ENCODE results near the gene MED16. TPM values are rescaled to one million over a fixed set of nuclear protein-coding genes. Genes with fewer than 3 reads are reported as not detected.

Gene MED16
- total and polyA plus RNA-seq, 10 of the 15 experiments (the other 5 are each of a cell fraction or from before 2014, with no cell fraction given): 0.56 to 51.1 (median 13.6) TPM

DNA sequence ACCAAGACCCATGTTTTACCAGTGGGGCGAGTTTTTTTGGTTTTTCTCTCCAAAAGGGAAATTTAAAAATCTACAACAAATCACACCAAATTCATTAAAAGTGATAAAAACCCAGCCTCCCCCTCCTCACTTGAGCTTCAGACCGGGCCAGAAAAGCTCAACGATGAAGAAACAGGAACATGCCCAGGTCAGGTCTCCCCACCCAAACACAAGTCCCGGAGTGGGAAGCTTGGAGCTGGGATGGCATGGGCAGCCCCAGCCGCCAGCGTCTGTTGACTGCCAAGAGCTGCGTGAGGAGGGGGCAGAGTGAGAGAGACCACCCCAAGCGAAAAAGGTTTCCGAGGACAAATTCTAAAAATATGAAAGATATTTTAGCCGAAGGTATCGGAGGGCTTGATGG is 4.0 kb upstream of the MED16 start:
- RAD21 ChIA-PET (ENCODE audit: unreplicated experiment): no interaction called here
- TF ChIP-seq STAT1 (conservative IDR thresholded peaks at IDR 0.05): no peak
- no peak for TF ChIP-seq FOXK2 (IDR thresholded peaks at IDR 0.05)
- no peak for TF ChIP-seq RB1 (IDR thresholded peaks at IDR 0.05; ENCODE audit: borderline replicate concordance)
- TF ChIP-seq SIN3A (IDR thresholded peaks at IDR 0.05; ENCODE audit: low read depth, low read length): no peak
- no peak for TF ChIP-seq JUNB (IDR thresholded peaks at IDR 0.05)
- no peak for TF ChIP-seq SMARCA5 (IDR thresholded peaks at IDR 0.05)
- FAIRE-seq (no peak), ATAC-seq (no peak), DNase-seq (ENCODE audit: low read depth, low spot score) (no peak)
- H3K79me2 ChIP-seq (ENCODE audit: control insufficient read depth, insufficient read depth, low read length): peaks cover 6% of the 10 kb centered on the region
- CTCF ChIA-PET: interaction anchor here (0.6 kb wide), 1 partner anchor 28 kb away, joined by 3 read pairs; no protein-coding TSS in a partner anchor
- in situ Hi-C loops (cut with MboI) (no loop called here), intact Hi-C loops (cut with micrococcal nuclease; ENCODE audit: unreplicated experiment) (no loop called here)
- SMC1A ChIA-PET (ENCODE audit: uncharacterized antibody, unreplicated experiment): interaction anchor here (3.0 kb wide), 1 partner anchor 10 kb away, joined by 9 read pairs; no protein-coding TSS in a partner anchor
- H3K4me1 ChIP-seq (ENCODE audit: control insufficient read depth, insufficient read depth, low read length): no peaks in the 10 kb centered on the region
- 91% methylated on average over 10 of the region's 11 CpGs for WGBS (ENCODE audit: insufficient coverage, insufficient replicate concordance, low lambda C conversion rate, missing lambda C conversion rate)
- no peaks in the 10 kb centered on the region for H3K27me3 ChIP-seq (replicated peaks in 1 of 2; ENCODE audit: control insufficient read depth in 2 of 2, insufficient read depth in 2 of 2, low read length in 1 of 2)
- H3K4me2 ChIP-seq (ENCODE audit: control insufficient read depth, insufficient read depth): no peak overlapping the region
- no peaks in the 10 kb centered on the region for H3K9me3 ChIP-seq (replicated peaks; ENCODE audit: control insufficient read depth, insufficient read depth, low read length)
- H3K9ac ChIP-seq (ENCODE audit: control insufficient read depth, insufficient read depth, low read length): no peak overlapping the region
- no TSS peak for BruUV-seq (replicated peaks)
- H4K20me1 ChIP-seq (ENCODE audit: control insufficient read depth, insufficient read depth): no peaks in the 10 kb centered on the region
- H2AFZ ChIP-seq (ENCODE audit: control insufficient read depth, low read depth, low read length): no peak overlapping the region
- H3K27ac ChIP-seq (ENCODE audit: control insufficient read depth, insufficient read depth): no peak overlapping the region
- POLR2A ChIA-PET: no interaction called here
- peaks cover 0 to 6% of the 10 kb centered on the region in 2 experiments; a peak in 2 of 4 replicates for H3K36me3 ChIP-seq (ENCODE audit: control insufficient read depth in 2 of 2, insufficient read depth in 2 of 2, low read length in 1 of 2)
- H3K4me3 ChIP-seq: no peak overlapping the region

DNA sequence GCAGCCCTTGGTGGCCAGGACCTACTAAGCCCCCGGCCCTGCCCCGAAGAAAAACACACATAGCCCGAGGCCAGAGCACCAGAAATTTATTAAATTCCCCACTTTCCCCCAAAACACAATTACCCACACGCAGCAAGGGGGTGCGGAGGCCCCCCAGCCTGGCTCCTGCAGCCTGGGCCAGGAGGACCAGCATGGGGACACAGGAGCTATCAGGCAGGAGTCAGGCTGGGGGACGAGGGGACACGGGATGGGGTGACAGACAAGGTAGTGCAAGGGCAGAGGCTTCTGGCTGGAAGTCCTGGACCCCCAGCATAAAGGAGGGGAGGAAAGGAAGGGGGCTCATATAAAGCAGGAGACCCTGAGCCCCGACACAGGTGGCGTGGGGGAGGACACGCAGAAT is 3.4 kb upstream of the MED16 start:
- no peak overlapping the region for H3K27ac ChIP-seq (ENCODE audit: control insufficient read depth, insufficient read depth)
- WGBS (ENCODE audit: insufficient coverage, insufficient replicate concordance, low lambda C conversion rate, missing lambda C conversion rate): 97% methylated on average over 10 of the region's 10 CpGs
- peaks cover 0 to 6% of the 10 kb centered on the region in 2 experiments; a peak in 2 of 4 replicates for H3K36me3 ChIP-seq (ENCODE audit: control insufficient read depth in 2 of 2, insufficient read depth in 2 of 2, low read length in 1 of 2)
- CTCF ChIA-PET: interaction anchor here (0.6 to 1.3 kb wide), 2 partner anchors 10 to 29 kb away, joined by 3 to 4 read pairs; no protein-coding TSS in a partner anchor
- POLR2A ChIA-PET: interaction anchor here (0.5 kb wide), 1 partner anchor 92 kb away, joined by 3 read pairs; no protein-coding TSS in a partner anchor
- TF ChIP-seq GATAD2B (conservative IDR thresholded peaks at IDR 0.05; ENCODE audit: low read depth): no peak
- TF ChIP-seq NBN (IDR thresholded peaks at IDR 0.05): no peak
- TF ChIP-seq, protein P1, sequence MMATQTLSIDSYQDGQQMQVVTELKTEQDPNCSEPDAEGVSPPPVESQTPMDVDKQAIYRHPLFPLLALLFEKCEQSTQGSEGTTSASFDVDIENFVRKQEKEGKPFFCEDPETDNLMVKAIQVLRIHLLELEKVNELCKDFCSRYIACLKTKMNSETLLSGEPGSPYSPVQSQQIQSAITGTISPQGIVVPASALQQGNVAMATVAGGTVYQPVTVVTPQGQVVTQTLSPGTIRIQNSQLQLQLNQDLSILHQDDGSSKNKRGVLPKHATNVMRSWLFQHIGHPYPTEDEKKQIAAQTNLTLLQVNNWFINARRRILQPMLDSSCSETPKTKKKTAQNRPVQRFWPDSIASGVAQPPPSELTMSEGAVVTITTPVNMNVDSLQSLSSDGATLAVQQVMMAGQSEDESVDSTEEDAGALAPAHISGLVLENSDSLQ (IDR thresholded peaks at IDR 0.05): no peak
- no peak for TF ChIP-seq YBX1 (IDR thresholded peaks at IDR 0.05)
- TF ChIP-seq, protein P2, sequence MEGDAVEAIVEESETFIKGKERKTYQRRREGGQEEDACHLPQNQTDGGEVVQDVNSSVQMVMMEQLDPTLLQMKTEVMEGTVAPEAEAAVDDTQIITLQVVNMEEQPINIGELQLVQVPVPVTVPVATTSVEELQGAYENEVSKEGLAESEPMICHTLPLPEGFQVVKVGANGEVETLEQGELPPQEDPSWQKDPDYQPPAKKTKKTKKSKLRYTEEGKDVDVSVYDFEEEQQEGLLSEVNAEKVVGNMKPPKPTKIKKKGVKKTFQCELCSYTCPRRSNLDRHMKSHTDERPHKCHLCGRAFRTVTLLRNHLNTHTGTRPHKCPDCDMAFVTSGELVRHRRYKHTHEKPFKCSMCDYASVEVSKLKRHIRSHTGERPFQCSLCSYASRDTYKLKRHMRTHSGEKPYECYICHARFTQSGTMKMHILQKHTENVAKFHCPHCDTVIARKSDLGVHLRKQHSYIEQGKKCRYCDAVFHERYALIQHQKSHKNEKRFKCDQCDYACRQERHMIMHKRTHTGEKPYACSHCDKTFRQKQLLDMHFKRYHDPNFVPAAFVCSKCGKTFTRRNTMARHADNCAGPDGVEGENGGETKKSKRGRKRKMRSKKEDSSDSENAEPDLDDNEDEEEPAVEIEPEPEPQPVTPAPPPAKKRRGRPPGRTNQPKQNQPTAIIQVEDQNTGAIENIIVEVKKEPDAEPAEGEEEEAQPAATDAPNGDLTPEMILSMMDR (IDR thresholded peaks at IDR 0.05 in 2 of 3, conservative IDR thresholded peaks at IDR 0.05 in 1 of 3; ENCODE audit: control insufficient read depth in 2 of 3, extremely low read depth in 1 of 3, insufficient read depth in 1 of 3, low read depth in 3 of 3, low read length in 3 of 3): no peak
- TF ChIP-seq CREB1 (IDR thresholded peaks at IDR 0.05; ENCODE audit: low read depth): no peak
- no peak overlapping the region for H2AFZ ChIP-seq (ENCODE audit: control insufficient read depth, low read depth, low read length)
- peaks cover 7% of the 10 kb centered on the region for H3K79me2 ChIP-seq (ENCODE audit: control insufficient read depth, insufficient read depth, low read length)
- SMC1A ChIA-PET (ENCODE audit: uncharacterized antibody, unreplicated experiment): interaction anchor here (0.5 to 3.0 kb wide), 2 partner anchors 9 to 11 kb away, joined by 4 to 9 read pairs; no protein-coding TSS in a partner anchor
- BruUV-seq (replicated peaks): no TSS peak
- no peak overlapping the region for H3K9ac ChIP-seq (ENCODE audit: control insufficient read depth, insufficient read depth, low read length)
- no peaks in the 10 kb centered on the region for H3K4me1 ChIP-seq (ENCODE audit: control insufficient read depth, insufficient read depth, low read length)
- DNase-seq (ENCODE audit: low read depth, low spot score) (no peak), ATAC-seq (no peak), FAIRE-seq (no peak)
- H3K9me3 ChIP-seq (replicated peaks; ENCODE audit: control insufficient read depth, insufficient read depth, low read length): no peaks in the 10 kb centered on the region
- RAD21 ChIA-PET (ENCODE audit: unreplicated experiment): no interaction called here
- no peaks in the 10 kb centered on the region for H3K27me3 ChIP-seq (replicated peaks in 1 of 2; ENCODE audit: control insufficient read depth in 2 of 2, insufficient read depth in 2 of 2, low read length in 1 of 2)
- no peak overlapping the region for H3K4me3 ChIP-seq
- in situ Hi-C loops (cut with MboI) (no loop called here), intact Hi-C loops (cut with micrococcal nuclease; ENCODE audit: unreplicated experiment) (no loop called here)
- H4K20me1 ChIP-seq (ENCODE audit: control insufficient read depth, insufficient read depth): no peaks in the 10 kb centered on the region
- H3K4me2 ChIP-seq (ENCODE audit: control insufficient read depth, insufficient read depth): no peak overlapping the region
